ENCODE data around the gene TTC22. TPM values are rescaled to one million over a fixed set of nuclear protein-coding genes. Genes with fewer than 3 reads are reported as not detected.
A peak's percentile ranks its signal among the peaks of the same experiment; 100 is the strongest.

Gene TTC22
- total and polyA plus RNA-seq, 2 donors from 2014 or later: 9.6 to 16.5 TPM

- peaks cover 0 to 23% (median 21%) of the 10 kb centered on the region in 3 donors for H3K4me1 ChIP-seq (ENCODE audit: control insufficient read depth in 2 of 3, insufficient read depth in 2 of 3, low read depth in 1 of 3, low read length in 3 of 3)
- no peaks in the 10 kb centered on the region for H3K36me3 ChIP-seq (ENCODE audit: control insufficient read depth in 2 of 3, insufficient read depth in 3 of 3, low read length in 3 of 3)
- H3K9ac ChIP-seq (ENCODE audit: low read length in 3 of 3): no peak overlapping the region
- no peak overlapping the region for H3K27ac ChIP-seq (ENCODE audit: low read depth in 2 of 2, low read length in 2 of 2)
- H3K27me3 ChIP-seq (ENCODE audit: control insufficient read depth, insufficient read depth, low read length): no peaks in the 10 kb centered on the region
- no peak overlapping the region for H3K4me3 ChIP-seq (ENCODE audit: low read length in 3 of 3)
- TF ChIP-seq CTCF (IDR thresholded peaks at IDR 0.05; ENCODE audit: borderline replicate concordance, extremely low read depth, insufficient read depth): no peak
- FAIRE-seq: no peak
- DNase-seq: no peak
- H3K9me3 ChIP-seq (ENCODE audit: control insufficient read depth in 2 of 3, insufficient read depth in 1 of 3, low read length in 3 of 3): peaks cover 0 to 3% (median 0%) of the 10 kb centered on the region in 3 donors
- intact Hi-C loops (cut with DNase I): no loop called here
These were observed 4.2 kb downstream of the TTC22 start for GRCh38 chr1:54796902-54797301.

- DNase-seq: peak in 1 of 5 donors; percentile 81
- no peak overlapping the region for H3K9ac ChIP-seq (ENCODE audit: low read length in 3 of 3)
- peaks cover 0 to 7% (median 0%) of the 10 kb centered on the region in 3 donors for H3K9me3 ChIP-seq (ENCODE audit: control insufficient read depth in 2 of 3, insufficient read depth in 1 of 3, low read length in 3 of 3)
- H3K4me1 ChIP-seq (ENCODE audit: control insufficient read depth in 2 of 3, insufficient read depth in 2 of 3, low read depth in 1 of 3, low read length in 3 of 3): peaks cover 0 to 19% (median 17%) of the 10 kb centered on the region in 3 donors
- no peak for FAIRE-seq
- H3K27ac ChIP-seq (ENCODE audit: low read depth in 2 of 2, low read length in 2 of 2): no peak overlapping the region
- no peaks in the 10 kb centered on the region for H3K27me3 ChIP-seq (ENCODE audit: control insufficient read depth, insufficient read depth, low read length)
- intact Hi-C loops (cut with DNase I): no loop called here
- H3K36me3 ChIP-seq (ENCODE audit: control insufficient read depth in 2 of 3, insufficient read depth in 3 of 3, low read length in 3 of 3): no peaks in the 10 kb centered on the region
- TF ChIP-seq CTCF (IDR thresholded peaks at IDR 0.05; ENCODE audit: borderline replicate concordance, extremely low read depth, insufficient read depth): no peak
- no peak overlapping the region for H3K4me3 ChIP-seq (ENCODE audit: low read length in 3 of 3)
These were observed 5.2 kb downstream of the TTC22 start for GRCh38 chr1:54795841-54796468.

GRCh38 chr1:54795356-54795665 lies 5.8 kb downstream of the TTC22 start:
- intact Hi-C loops (cut with DNase I): no loop called here
- H3K27ac ChIP-seq (ENCODE audit: low read depth in 2 of 2, low read length in 2 of 2): no peak overlapping the region
- peaks cover 0 to 7% (median 0%) of the 10 kb centered on the region in 3 donors for H3K9me3 ChIP-seq (ENCODE audit: control insufficient read depth in 2 of 3, insufficient read depth in 1 of 3, low read length in 3 of 3)
- no peak for TF ChIP-seq CTCF (IDR thresholded peaks at IDR 0.05; ENCODE audit: borderline replicate concordance, extremely low read depth, insufficient read depth)
- FAIRE-seq: no peak
- peaks cover 0 to 19% (median 15%) of the 10 kb centered on the region in 3 donors for H3K4me1 ChIP-seq (ENCODE audit: control insufficient read depth in 2 of 3, insufficient read depth in 2 of 3, low read depth in 1 of 3, low read length in 3 of 3)
- H3K4me3 ChIP-seq (ENCODE audit: low read length in 3 of 3): no peak overlapping the region
- H3K36me3 ChIP-seq (ENCODE audit: control insufficient read depth in 2 of 3, insufficient read depth in 3 of 3, low read length in 3 of 3): no peaks in the 10 kb centered on the region
- DNase-seq: no peak
- no peak overlapping the region for H3K9ac ChIP-seq (ENCODE audit: low read length in 3 of 3)
- no peaks in the 10 kb centered on the region for H3K27me3 ChIP-seq (ENCODE audit: control insufficient read depth, insufficient read depth, low read length)

All from kidney (tissue), 14 donors.